ENCODE measurements around the gene DMRT1.
"Not testable (repeated sequence)": the region's sequence is repeated elsewhere in the genome, so short reads cannot be mapped to it uniquely, and the experiment has no call there.

DMRT1 gene

DNA sequence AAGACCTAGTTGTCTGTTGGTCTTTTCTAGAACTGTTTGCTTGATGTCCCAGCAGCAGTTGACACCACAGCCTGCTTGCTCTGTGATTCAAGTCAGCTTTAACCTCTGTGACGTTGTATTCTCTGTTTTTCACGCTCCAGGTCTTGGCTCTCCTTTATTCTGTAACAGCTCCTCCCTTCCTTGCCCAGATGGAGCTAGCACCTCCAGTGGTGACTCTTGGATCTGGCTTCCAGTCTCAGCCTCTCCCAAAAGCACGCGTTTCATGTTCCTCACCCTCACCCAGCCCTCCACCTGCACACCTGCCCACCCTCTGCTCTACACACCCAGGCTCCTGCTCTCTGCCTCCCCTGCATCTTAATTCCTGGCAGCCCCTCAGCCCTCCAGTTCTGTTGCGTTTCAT, 50.6 kb downstream of the DMRT1 start:
- Histone ChIP-seq H3K4me3 (ENCODE audit: low read depth in 1 of 5, low read length in 5 of 5) (no peak overlapping the region), H3K4me1 (ENCODE audit: control insufficient read depth in 5 of 5, insufficient read depth in 5 of 5, low read length in 5 of 5) (peaks cover 0 to 7% (median 7%) of the 10 kb centered on the region in 5 donors), H3K36me3 (ENCODE audit: control insufficient read depth in 5 of 5, insufficient read depth in 5 of 5, low read length in 5 of 5) (no peaks in the 10 kb centered on the region), H3K27me3 (ENCODE audit: control insufficient read depth in 5 of 5, insufficient read depth in 4 of 5, low read length in 5 of 5) (no peaks in the 10 kb centered on the region), H3K9me3 (ENCODE audit: control insufficient read depth in 5 of 5, low read length in 5 of 5) (no peaks in the 10 kb centered on the region), H3K27ac (ENCODE audit: low read depth, low read length) (no peak overlapping the region), H3K9ac (ENCODE audit: low read length in 5 of 5) (no peak overlapping the region)

DNA sequence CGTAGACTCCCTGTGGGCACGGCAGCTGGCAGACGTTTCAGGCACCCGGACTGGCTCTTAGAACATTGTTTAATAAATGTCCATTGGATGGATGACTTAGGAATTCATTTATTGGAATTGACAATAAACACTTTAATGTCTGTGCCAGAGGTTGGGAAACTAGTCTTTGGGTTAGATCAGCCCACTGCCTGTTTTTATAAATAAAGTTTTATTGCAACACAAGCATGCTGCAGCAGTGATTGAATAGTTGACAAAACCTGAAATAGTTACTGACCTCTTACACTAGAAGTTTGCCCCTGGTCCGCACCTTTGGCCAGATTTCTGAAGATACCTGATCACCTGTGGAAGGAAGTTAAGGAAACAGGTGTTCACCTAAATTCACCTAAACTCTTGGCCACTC, 51.6 kb downstream of the DMRT1 start:
- Histone ChIP-seq H3K27ac (ENCODE audit: low read depth, low read length) (no peak overlapping the region), H3K9ac (ENCODE audit: low read length in 5 of 5) (no peak overlapping the region), H3K4me1 (ENCODE audit: control insufficient read depth in 5 of 5, insufficient read depth in 5 of 5, low read length in 5 of 5) (peaks cover 0 to 7% (median 7%) of the 10 kb centered on the region in 5 donors), H3K9me3 (ENCODE audit: control insufficient read depth in 5 of 5, low read length in 5 of 5) (no peaks in the 10 kb centered on the region), H3K36me3 (ENCODE audit: control insufficient read depth in 5 of 5, insufficient read depth in 5 of 5, low read length in 5 of 5) (no peaks in the 10 kb centered on the region), H3K4me3 (ENCODE audit: low read depth in 1 of 5, low read length in 5 of 5) (no peak overlapping the region), H3K27me3 (ENCODE audit: control insufficient read depth in 5 of 5, insufficient read depth in 4 of 5, low read length in 5 of 5) (no peaks in the 10 kb centered on the region)

DNA sequence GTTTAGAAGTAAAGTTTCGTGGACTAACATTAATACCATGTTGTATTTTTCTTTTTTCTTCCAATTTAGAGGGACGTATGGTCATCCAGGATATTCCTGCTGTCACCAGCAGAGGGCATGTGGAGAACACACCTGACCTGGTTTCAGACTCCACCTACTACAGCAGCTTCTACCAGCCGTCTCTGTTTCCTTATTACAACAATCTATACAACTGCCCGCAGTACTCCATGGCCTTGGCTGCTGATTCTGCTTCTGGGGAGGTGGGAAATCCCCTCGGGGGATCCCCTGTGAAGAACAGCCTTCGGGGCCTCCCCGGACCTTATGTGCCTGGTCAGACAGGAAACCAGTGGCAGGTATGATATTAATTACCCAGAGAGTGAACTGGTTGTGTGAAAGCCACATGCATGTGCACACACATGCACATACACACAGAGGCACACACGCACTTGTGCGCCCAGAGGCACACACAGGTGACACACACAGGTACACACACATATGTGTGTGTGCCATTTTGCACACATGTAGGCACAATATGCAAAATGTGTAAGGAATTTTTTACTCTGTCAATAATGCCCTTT, 52.4 kb downstream of the DMRT1 start:
- Histone ChIP-seq H3K27me3 (ENCODE audit: control insufficient read depth in 5 of 5, insufficient read depth in 4 of 5, low read length in 5 of 5) (no peaks in the 10 kb centered on the region), H3K9ac (ENCODE audit: low read length in 5 of 5) (no peak overlapping the region), H3K4me3 (ENCODE audit: low read depth in 1 of 5, low read length in 5 of 5) (peak overlapping the region in 3 of 5 donors; percentile 28 to 37 (median 31)), H3K4me1 (ENCODE audit: control insufficient read depth in 5 of 5, insufficient read depth in 5 of 5, low read length in 5 of 5) (peaks cover 0 to 7% (median 7%) of the 10 kb centered on the region in 5 donors), H3K9me3 (ENCODE audit: control insufficient read depth in 5 of 5, low read length in 5 of 5) (no peaks in the 10 kb centered on the region), H3K36me3 (ENCODE audit: control insufficient read depth in 5 of 5, insufficient read depth in 5 of 5, low read length in 5 of 5) (no peaks in the 10 kb centered on the region), H3K27ac (ENCODE audit: low read depth, low read length) (no peak overlapping the region)

DNA sequence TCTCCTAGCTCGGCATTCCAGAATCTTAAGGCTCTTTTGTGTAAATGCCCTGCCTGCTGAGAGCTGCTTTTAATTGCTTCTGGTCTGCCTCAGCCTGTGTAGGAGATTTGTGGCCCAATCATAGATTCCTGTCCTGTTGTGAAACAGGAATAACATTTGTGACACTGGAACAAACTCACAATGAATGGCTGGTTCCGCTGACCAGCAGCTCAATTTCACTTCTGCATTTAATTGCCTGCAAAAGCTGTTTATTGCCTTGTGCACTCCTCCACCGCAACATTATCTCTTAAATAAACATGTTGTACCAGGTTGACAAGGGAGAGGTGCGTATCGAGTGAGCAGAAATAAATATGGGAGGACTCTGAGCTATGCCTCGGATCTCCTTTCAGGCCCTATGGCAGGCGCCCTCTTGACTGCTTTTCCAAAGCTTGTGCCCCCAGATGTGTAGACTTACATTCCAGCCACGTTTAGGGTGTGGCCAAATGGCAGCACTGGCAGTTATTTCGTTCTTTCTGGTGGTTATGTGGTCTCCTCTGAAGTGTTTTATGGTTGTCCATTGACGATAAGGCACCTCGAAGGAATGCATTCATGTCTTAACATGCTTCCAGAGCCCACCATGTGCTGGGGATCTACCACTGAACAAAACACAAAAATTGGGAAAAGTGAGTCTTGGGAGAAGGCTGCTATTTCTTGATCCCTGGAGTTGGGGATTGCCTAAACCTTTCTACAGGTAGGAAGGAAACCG, 58.1 kb downstream of the DMRT1 start:
- Histone ChIP-seq H3K27me3 (ENCODE audit: control insufficient read depth in 5 of 5, insufficient read depth in 4 of 5, low read length in 5 of 5) (peaks cover 0 to 3% (median 0%) of the 10 kb centered on the region in 5 donors), H3K9me3 (ENCODE audit: control insufficient read depth in 5 of 5, low read length in 5 of 5) (no peaks in the 10 kb centered on the region), H3K4me3 (ENCODE audit: low read depth in 1 of 5, low read length in 5 of 5) (no peak overlapping the region), H3K36me3 (ENCODE audit: control insufficient read depth in 5 of 5, insufficient read depth in 5 of 5, low read length in 5 of 5) (no peaks in the 10 kb centered on the region), H3K4me1 (ENCODE audit: control insufficient read depth in 5 of 5, insufficient read depth in 5 of 5, low read length in 5 of 5) (peaks cover 0 to 5% (median 0%) of the 10 kb centered on the region in 5 donors), H3K27ac (ENCODE audit: low read depth, low read length) (no peak overlapping the region), H3K9ac (ENCODE audit: low read length in 5 of 5) (no peak overlapping the region)

DNA sequence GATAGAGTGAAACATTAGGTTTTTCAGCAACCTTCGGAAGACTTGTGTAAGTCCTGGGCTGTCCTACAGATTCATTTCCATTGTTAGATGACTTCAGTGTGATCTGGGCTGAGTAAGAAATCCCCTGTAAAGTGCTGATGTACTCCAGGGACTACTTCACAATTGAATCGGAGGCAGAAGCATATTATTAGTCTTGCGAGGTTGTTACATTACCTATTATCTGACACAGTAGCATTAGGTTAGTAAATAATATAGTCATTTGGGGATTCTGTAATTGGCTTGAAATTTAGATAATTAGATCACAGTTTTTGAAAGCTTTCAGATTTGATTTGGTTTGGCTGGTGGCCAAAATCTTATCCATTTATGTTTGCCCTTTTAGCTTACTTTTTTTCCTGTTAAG, 62.4 kb downstream of the DMRT1 start:
- peaks cover 10 to 17% (median 14%) of the 10 kb centered on the region in 5 donors for H3K27me3 ChIP-seq (ENCODE audit: control insufficient read depth in 5 of 5, insufficient read depth in 4 of 5, low read length in 5 of 5)
- H3K4me3 ChIP-seq (ENCODE audit: low read depth in 1 of 5, low read length in 5 of 5) = no peak overlapping the region
- H3K4me1 ChIP-seq (ENCODE audit: control insufficient read depth in 5 of 5, insufficient read depth in 5 of 5, low read length in 5 of 5) = peaks cover 0 to 5% (median 0%) of the 10 kb centered on the region in 5 donors
- no peaks in the 10 kb centered on the region for H3K36me3 ChIP-seq (ENCODE audit: control insufficient read depth in 5 of 5, insufficient read depth in 5 of 5, low read length in 5 of 5)
- H3K27ac ChIP-seq (ENCODE audit: low read depth, low read length) = no peak overlapping the region
- no peak overlapping the region for H3K9ac ChIP-seq (ENCODE audit: low read length in 5 of 5)
- no peaks in the 10 kb centered on the region for H3K9me3 ChIP-seq (ENCODE audit: control insufficient read depth in 5 of 5, low read length in 5 of 5)

DNA sequence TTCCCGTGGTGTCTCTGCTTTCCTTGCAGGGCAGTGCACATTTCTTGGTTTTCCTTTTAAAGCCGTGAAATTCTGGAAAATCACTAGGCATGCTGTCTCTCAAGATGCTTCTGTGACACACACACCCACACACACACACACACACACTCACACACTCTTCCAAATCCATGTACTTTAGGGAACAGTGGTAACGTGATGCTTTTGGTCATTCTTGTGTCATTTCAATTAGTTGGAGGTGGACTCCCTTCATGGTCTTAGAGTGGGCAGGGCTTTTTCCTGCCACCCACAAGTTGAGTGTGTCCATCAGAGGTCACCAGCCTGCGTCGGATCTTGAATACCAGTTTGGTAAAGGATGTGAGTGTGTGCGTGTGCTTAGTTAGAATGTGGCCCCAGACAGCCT, 64.4 kb downstream of the DMRT1 start:
- Histone ChIP-seq H3K36me3 (ENCODE audit: control insufficient read depth in 5 of 5, insufficient read depth in 5 of 5, low read length in 5 of 5) (no peaks in the 10 kb centered on the region), H3K4me3 (ENCODE audit: low read depth in 1 of 5, low read length in 5 of 5) (no peak overlapping the region), H3K9me3 (ENCODE audit: control insufficient read depth in 5 of 5, low read length in 5 of 5) (no peaks in the 10 kb centered on the region), H3K4me1 (ENCODE audit: control insufficient read depth in 5 of 5, insufficient read depth in 5 of 5, low read length in 5 of 5) (no peaks in the 10 kb centered on the region), H3K27me3 (ENCODE audit: control insufficient read depth in 5 of 5, insufficient read depth in 4 of 5, low read length in 5 of 5) (peaks cover 12 to 27% (median 18%) of the 10 kb centered on the region in 5 donors), H3K9ac (ENCODE audit: low read length in 5 of 5) (no peak overlapping the region), H3K27ac (ENCODE audit: low read depth, low read length) (no peak overlapping the region)

DNA sequence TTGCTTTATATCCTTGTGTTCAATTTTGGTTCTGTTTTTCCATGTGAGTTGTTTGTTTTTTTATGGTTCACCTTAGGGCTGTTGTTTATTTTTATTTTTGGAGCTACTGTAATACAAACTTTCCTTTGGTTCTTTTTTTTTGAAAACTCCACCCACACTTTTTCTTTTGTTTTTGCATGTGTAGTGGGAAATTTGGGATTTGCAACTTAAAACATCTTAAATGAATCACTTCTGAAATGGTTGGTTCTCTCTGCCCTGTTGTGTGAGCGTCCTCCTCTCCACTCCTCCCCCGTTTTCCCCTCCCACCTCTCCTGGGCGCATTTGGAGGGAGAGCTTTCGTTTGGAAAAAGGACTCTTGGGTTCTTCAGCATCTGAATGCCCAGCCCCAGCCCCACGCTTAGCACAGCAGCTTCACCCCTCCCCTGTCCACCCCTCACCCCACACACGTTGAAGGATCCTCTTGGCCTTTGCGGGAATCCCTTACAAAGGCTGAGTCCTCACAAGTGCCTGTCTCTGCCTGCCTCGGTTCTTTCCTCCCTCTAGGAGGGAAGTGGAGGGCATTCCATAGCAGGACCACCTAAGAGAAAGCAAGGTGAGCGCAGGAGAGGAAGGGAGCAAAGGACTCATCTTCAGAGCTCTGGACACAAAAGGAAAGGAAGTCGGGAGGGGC, 67.2 kb downstream of the DMRT1 start:
- Histone ChIP-seq H3K27me3 (ENCODE audit: control insufficient read depth in 5 of 5, insufficient read depth in 4 of 5, low read length in 5 of 5) (peaks cover 12 to 27% (median 15%) of the 10 kb centered on the region in 5 donors), H3K9me3 (ENCODE audit: control insufficient read depth in 5 of 5, low read length in 5 of 5) (no peaks in the 10 kb centered on the region), H3K4me3 (ENCODE audit: low read depth in 1 of 5, low read length in 5 of 5) (no peak overlapping the region), H3K4me1 (ENCODE audit: control insufficient read depth in 5 of 5, insufficient read depth in 5 of 5, low read length in 5 of 5) (no peaks in the 10 kb centered on the region), H3K9ac (ENCODE audit: low read length in 5 of 5) (no peak overlapping the region), H3K36me3 (ENCODE audit: control insufficient read depth in 5 of 5, insufficient read depth in 5 of 5, low read length in 5 of 5) (no peaks in the 10 kb centered on the region), H3K27ac (ENCODE audit: low read depth, low read length) (no peak overlapping the region)

DNA sequence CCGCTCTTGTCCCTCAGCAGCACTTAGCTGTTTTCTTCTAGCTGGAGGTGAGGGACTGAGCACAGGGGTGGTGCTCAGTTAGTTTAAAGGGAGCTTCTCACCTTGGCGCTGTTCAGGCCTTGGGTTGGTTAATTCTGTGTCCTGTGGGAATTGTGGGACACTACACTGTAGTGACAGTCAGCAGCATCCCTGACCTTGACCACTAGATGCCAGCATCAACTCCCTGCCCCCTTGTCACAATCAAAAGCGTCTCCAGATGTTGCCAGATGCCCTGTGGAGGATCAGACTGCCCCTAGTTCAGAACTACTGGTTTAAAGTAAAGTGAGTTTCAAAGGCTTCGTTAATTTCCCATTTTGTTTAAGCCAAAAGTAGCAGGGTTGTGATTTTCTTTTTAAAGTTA, 69.5 kb downstream of the DMRT1 start:
- no peak overlapping the region for H3K27ac ChIP-seq (ENCODE audit: low read depth, low read length)
- no peak overlapping the region for H3K4me3 ChIP-seq (ENCODE audit: low read depth in 1 of 5, low read length in 5 of 5)
- no peaks in the 10 kb centered on the region for H3K36me3 ChIP-seq (ENCODE audit: control insufficient read depth in 5 of 5, insufficient read depth in 5 of 5, low read length in 5 of 5)
- H3K9me3 ChIP-seq (ENCODE audit: control insufficient read depth in 5 of 5, low read length in 5 of 5) = no peaks in the 10 kb centered on the region
- H3K4me1 ChIP-seq (ENCODE audit: control insufficient read depth in 5 of 5, insufficient read depth in 5 of 5, low read length in 5 of 5) = no peaks in the 10 kb centered on the region
- no peak overlapping the region for H3K9ac ChIP-seq (ENCODE audit: low read length in 5 of 5)
- peaks cover 7 to 23% (median 10%) of the 10 kb centered on the region in 5 donors for H3K27me3 ChIP-seq (ENCODE audit: control insufficient read depth in 5 of 5, insufficient read depth in 4 of 5, low read length in 5 of 5)

DNA sequence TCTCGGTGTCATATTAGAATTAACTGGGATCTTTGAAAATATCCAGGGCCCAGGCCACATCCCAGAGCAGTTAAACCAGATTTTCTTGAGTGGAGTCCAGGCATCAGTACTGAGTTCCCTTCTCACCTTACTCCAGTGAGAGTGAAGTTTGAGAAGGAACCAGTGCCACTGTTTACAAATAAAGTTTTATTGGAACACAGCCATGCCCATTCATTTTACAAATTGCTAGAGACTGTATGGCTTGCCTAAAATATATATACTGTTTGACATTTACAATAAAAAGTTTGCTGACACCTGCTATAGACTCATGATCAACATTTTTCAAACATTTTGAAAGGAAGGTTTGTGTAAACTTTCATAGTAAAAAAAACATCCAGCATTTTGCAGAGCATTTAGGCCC, 71.3 kb downstream of the DMRT1 start:
- no peak overlapping the region for H3K4me3 ChIP-seq (ENCODE audit: low read depth in 1 of 5, low read length in 5 of 5)
- no peaks in the 10 kb centered on the region for H3K36me3 ChIP-seq (ENCODE audit: control insufficient read depth in 5 of 5, insufficient read depth in 5 of 5, low read length in 5 of 5)
- no peak overlapping the region for H3K27ac ChIP-seq (ENCODE audit: low read depth, low read length)
- H3K27me3 ChIP-seq (ENCODE audit: control insufficient read depth in 5 of 5, insufficient read depth in 4 of 5, low read length in 5 of 5) = peaks cover 3 to 13% (median 9%) of the 10 kb centered on the region in 5 donors
- H3K9ac ChIP-seq (ENCODE audit: low read length in 5 of 5) = no peak overlapping the region
- H3K4me1 ChIP-seq (ENCODE audit: control insufficient read depth in 5 of 5, insufficient read depth in 5 of 5, low read length in 5 of 5) = no peaks in the 10 kb centered on the region
- no peaks in the 10 kb centered on the region for H3K9me3 ChIP-seq (ENCODE audit: control insufficient read depth in 5 of 5, low read length in 5 of 5)

DNA sequence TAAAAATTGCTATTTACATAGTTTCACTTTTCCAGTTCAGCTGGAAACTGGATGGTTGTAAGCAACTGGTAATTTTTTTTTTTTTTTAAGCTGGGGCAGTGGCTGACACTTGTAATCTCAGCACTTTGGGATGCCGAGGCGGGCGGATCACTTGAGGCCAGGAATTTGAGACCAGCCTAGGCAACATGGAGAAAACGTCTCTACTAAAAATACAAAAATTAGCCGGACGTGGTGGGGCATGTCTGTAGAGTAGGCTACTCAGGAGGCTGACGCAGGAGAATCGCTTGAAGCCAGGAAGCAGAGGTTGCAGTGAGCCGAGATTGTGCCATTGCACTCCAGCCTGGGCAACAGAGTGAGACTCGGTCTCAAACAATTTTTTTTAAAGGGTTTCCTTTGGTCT, 72.0 kb downstream of the DMRT1 start:
- peaks cover 3 to 13% (median 9%) of the 10 kb centered on the region in 5 donors for H3K27me3 ChIP-seq (ENCODE audit: control insufficient read depth in 5 of 5, insufficient read depth in 4 of 5, low read length in 5 of 5)
- not testable (repeated sequence) for H3K36me3 ChIP-seq (ENCODE audit: control insufficient read depth in 5 of 5, insufficient read depth in 5 of 5, low read length in 5 of 5); H3K9me3 ChIP-seq (ENCODE audit: control insufficient read depth in 5 of 5, low read length in 5 of 5); H3K9ac ChIP-seq (ENCODE audit: low read length in 5 of 5); H3K4me3 ChIP-seq (ENCODE audit: low read depth in 1 of 5, low read length in 5 of 5); H3K4me1 ChIP-seq (ENCODE audit: control insufficient read depth in 5 of 5, insufficient read depth in 5 of 5, low read length in 5 of 5); H3K27ac ChIP-seq (ENCODE audit: low read depth, low read length)

Measured in subcutaneous abdominal adipose tissue (tissue), 5 donors.